HepG2 (cell line): ENCODE results near the gene VRK2. TPM values are rescaled to one million over a fixed set of nuclear protein-coding genes. Genes with fewer than 3 reads are reported as not detected.

Experiments
- CBX1 ChIP-seq: IDR thresholded peaks from one replicate; pipeline ENCODE4 v1.6.1; 2016; ENCODE audit warnings: antibody characterized with exemption, low read depth
- DNMT1 ChIP-seq: sonication (generic); formaldehyde crosslinking; IDR thresholded peaks from 2 replicates; pipeline ENCODE4 v1.5.1; 2020; ENCODE audit warnings: mild to moderate bottlenecking, missing genetic modification reagents
- EED ChIP-seq: sonication (generic); formaldehyde crosslinking; IDR thresholded peaks from 2 replicates; pipeline ENCODE4 v1.5.0; 2020; ENCODE audit warnings: mild to moderate bottlenecking, missing genetic modification reagents
- FOXA1 ChIP-seq, 2 experiments: fragments of 450-650 bp in 1 of 2; sonication (generic) in 1 of 2; formaldehyde crosslinking in 1 of 2; IDR thresholded peaks; 2 replicates each; pipeline versions ENCODE4 v1.4.0 to v1.6.1; 2016 to 2020; ENCODE audit warnings: missing genetic modification reagents in 1 of 2
- FOXO4 ChIP-seq: sonication (generic); formaldehyde crosslinking; conservative IDR thresholded peaks from 2 replicates; pipeline ENCODE4 v1.8.1; 2023; ENCODE audit warnings: missing genetic modification reagents
- FOXP1 ChIP-seq, 2 experiments: fragments of 450-650 bp in 1 of 2; IDR thresholded peaks; 2 replicates each; pipeline ENCODE4 v1.6.1; 2017 to 2018; ENCODE audit warnings: antibody characterized with exemption in 1 of 2
- HNRNPLL ChIP-seq: fragments of 200-400 bp; formaldehyde crosslinking; IDR thresholded peaks from 2 replicates; pipeline ENCODE4 v1.6.1; 2017; ENCODE audit warnings: mild to moderate bottlenecking, low read depth, low read length; ENCODE audit not compliant: poor library complexity, severe bottlenecking
- IRF1 ChIP-seq: sonication (generic); formaldehyde crosslinking; IDR thresholded peaks from 2 replicates; pipeline ENCODE4 v1.4.0; 2020; ENCODE audit warnings: low read depth, mild to moderate bottlenecking, missing genetic modification reagents
- KAT8 ChIP-seq: IDR thresholded peaks from 2 replicates; pipeline ENCODE4 v1.6.1; 2016; ENCODE audit warnings: missing genetic modification reagents, missing compliant biosample characterization
- KDM5A ChIP-seq: fragments of 200-600 bp; sonication (generic); IDR thresholded peaks from 2 replicates; pipeline ENCODE4 v1.7.0; 2018; ENCODE audit warnings: antibody characterized with exemption, mild to moderate bottlenecking, low read length, borderline replicate concordance
- KLF15 ChIP-seq: sonication (generic); formaldehyde crosslinking; IDR thresholded peaks from 2 replicates; pipeline ENCODE4 v1.8.1; 2023; ENCODE audit warnings: borderline replicate concordance, mild to moderate bottlenecking, inconsistent platforms, missing genetic modification reagents, mixed read lengths
- MIXL1 ChIP-seq: IDR thresholded peaks from 2 replicates; pipeline ENCODE4 v1.6.1; 2016
- PITX1 ChIP-seq: sonication (generic); formaldehyde crosslinking; IDR thresholded peaks from 2 replicates; pipeline ENCODE4 v1.5.1; 2020; ENCODE audit warnings: mild to moderate bottlenecking, missing genetic modification reagents
- REXO4 ChIP-seq: sonication (generic); formaldehyde crosslinking; IDR thresholded peaks from 2 replicates; pipeline ENCODE4 v1.8.0; 2022; ENCODE audit warnings: missing genetic modification reagents, mild to moderate bottlenecking, borderline replicate concordance
- SALL1 ChIP-seq: sonication (generic); formaldehyde crosslinking; IDR thresholded peaks from 2 replicates; pipeline ENCODE4 v1.8.0; 2022; ENCODE audit warnings: mild to moderate bottlenecking, missing genetic modification reagents
- SRY ChIP-seq: sonication (generic); formaldehyde crosslinking; IDR thresholded peaks from 2 replicates; pipeline ENCODE4 v1.8.0; 2022; ENCODE audit warnings: mild to moderate bottlenecking, missing genetic modification reagents
- TEAD3 ChIP-seq: optimal IDR thresholded peaks from 2 replicates; pipeline ENCODE3; 2016; ENCODE audit warnings: borderline replicate concordance
- TP53 ChIP-seq: sonication (generic); formaldehyde crosslinking; conservative IDR thresholded peaks from 2 replicates; pipeline ENCODE4 v1.4.0; 2020; ENCODE audit warnings: missing genetic modification reagents
- ZNF224 ChIP-seq: sonication (generic); formaldehyde crosslinking; IDR thresholded peaks from 2 replicates; pipeline ENCODE4 v1.5.0; 2020; ENCODE audit warnings: mild to moderate bottlenecking, missing genetic modification reagents
- ZSCAN21 ChIP-seq: sonication (generic); formaldehyde crosslinking; IDR thresholded peaks from 2 replicates; pipeline ENCODE4 v1.8.0; 2022; ENCODE audit warnings: mild to moderate bottlenecking, missing genetic modification reagents, moderate library complexity, borderline replicate concordance
- ZSCAN22 ChIP-seq: sonication (generic); formaldehyde crosslinking; IDR thresholded peaks from 2 replicates; pipeline ENCODE4 v1.4.0; 2020; ENCODE audit warnings: mild to moderate bottlenecking, missing genetic modification reagents
- polyA plus RNA-seq, 8 experiments: library from polyadenylated mRNA; depleted of rRNA in 3 of 8; stranded (reverse) in 7 of 8; unstranded in 1 of 8; fragments of >200 nt; fragmentation: Illumina TruSeq in 4 of 8; extraction: Trizol in 4 of 8; gene quantifications; 2 replicates each; pipeline versions ENCODE4 v1.2.1 to v1.2.3, GENCODE V29; 2011 to 2016; ENCODE audit warnings: low read depth in 4 of 8, missing spikeins in 1 of 8, mixed read lengths in 1 of 8; ENCODE audit not compliant: insufficient read depth in 1 of 8
- total RNA-seq, 5 experiments: library from RNA; depleted of rRNA; stranded (reverse); fragments of >200 nt; fragmentation: Illumina TruSeq; extraction: Trizol; gene quantifications; 2 replicates each; pipeline ENCODE4 v1.2.3, GENCODE V29; 2016; ENCODE audit warnings: low read depth in 1 of 5
- TF ChIP-seq, protein P1 (sequence below): sonication (generic); formaldehyde crosslinking; IDR thresholded peaks from 2 replicates; pipeline ENCODE4 v1.4.0; 2020; ENCODE audit warnings: missing genetic modification reagents, borderline replicate concordance
- TF ChIP-seq, protein P2 (sequence below): IDR thresholded peaks from 2 replicates; pipeline ENCODE4 v1.6.1; 2016; ENCODE audit warnings: missing biosample characterization, missing genetic modification reagents, low read depth
- TF ChIP-seq, protein P3 (sequence below): sonication (generic); formaldehyde crosslinking; IDR thresholded peaks from 2 replicates; pipeline ENCODE4 v1.4.0; 2020; ENCODE audit warnings: mild to moderate bottlenecking, missing genetic modification reagents

Gene VRK2
- total and polyA plus RNA-seq, 2 of the 13 experiments (the other 11 are each of a cell fraction or from before 2014, with no cell fraction given), result 13.3 to 29.1 TPM

DNA sequence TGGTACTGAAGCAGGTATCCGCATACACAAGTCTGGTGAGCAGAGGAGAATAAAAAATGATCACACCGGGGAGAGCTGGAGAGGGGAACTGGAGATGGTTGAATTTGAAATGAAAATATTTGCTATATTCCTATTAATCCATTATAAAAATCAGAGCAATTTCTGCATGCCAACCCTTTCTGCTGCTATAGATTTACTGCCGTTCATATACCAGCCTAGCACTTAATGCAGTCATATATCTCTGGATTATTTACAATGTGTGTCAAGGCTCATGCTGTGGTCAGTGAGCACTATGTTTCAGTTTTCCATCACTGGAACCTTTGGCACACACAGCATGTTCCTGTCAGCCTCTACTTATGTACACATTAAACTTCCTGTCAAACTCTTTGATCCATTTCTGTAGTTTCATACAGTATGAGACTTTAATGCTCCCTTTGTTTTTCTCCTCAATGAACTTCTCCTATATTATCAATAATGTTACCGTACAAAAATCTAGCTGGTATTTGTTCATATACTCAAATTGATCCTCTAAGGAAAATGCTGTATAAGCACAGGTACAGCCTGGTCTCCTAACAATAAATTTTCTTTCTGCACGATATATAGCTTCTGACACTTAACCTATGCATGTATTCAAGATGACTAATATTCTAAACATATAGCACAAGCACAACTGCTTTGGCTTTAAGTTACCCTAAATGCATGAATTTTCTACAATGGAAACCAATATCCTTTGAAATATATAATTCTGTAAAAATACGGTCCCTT, 157.8 kb downstream of the VRK2 start (continued):
- TF ChIP-seq PITX1 (CRISPR knock-in tag), result no peak
- peak; percentile 70; the same call in 1 of the 2 replicates for TF ChIP-seq KAT8
- TF ChIP-seq IRF1 (CRISPR knock-in tag), result no peak
- TF ChIP-seq FOXA1 (IDR thresholded peaks at IDR 0.05), result no peak
- TF ChIP-seq FOXA1 (CRISPR knock-in tag; IDR thresholded peaks at IDR 0.05), result peak; percentile 90
- no peak for TF ChIP-seq DNMT1 (CRISPR knock-in tag)
- TF ChIP-seq, protein P1, sequence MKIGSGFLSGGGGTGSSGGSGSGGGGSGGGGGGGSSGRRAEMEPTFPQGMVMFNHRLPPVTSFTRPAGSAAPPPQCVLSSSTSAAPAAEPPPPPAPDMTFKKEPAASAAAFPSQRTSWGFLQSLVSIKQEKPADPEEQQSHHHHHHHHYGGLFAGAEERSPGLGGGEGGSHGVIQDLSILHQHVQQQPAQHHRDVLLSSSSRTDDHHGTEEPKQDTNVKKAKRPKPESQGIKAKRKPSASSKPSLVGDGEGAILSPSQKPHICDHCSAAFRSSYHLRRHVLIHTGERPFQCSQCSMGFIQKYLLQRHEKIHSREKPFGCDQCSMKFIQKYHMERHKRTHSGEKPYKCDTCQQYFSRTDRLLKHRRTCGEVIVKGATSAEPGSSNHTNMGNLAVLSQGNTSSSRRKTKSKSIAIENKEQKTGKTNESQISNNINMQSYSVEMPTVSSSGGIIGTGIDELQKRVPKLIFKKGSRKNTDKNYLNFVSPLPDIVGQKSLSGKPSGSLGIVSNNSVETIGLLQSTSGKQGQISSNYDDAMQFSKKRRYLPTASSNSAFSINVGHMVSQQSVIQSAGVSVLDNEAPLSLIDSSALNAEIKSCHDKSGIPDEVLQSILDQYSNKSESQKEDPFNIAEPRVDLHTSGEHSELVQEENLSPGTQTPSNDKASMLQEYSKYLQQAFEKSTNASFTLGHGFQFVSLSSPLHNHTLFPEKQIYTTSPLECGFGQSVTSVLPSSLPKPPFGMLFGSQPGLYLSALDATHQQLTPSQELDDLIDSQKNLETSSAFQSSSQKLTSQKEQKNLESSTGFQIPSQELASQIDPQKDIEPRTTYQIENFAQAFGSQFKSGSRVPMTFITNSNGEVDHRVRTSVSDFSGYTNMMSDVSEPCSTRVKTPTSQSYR (CRISPR knock-in tag), result no peak
- TF ChIP-seq, protein P2, sequence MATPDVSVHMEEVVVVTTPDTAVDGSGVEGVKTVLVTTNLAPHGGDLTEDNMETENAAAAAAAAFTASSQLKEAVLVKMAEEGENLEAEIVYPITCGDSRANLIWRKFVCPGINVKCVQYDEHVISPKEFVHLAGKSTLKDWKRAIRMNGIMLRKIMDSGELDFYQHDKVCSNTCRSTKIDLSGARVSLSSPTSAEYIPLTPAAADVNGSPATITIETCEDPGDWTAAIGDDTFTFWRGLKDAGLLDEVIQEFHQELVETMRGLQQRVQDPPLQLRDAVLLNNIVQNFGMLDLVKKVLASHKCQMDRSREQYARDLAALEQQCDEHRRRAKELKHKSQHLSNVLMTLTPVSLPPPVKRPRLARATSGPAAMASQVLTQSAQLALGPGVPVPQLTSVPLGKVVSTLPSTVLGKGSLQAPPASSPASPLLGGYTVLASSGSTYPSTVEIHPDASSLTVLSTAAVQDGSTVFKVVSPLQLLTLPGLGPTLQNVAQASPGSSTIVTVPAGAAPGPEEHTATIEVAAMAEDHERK (CRISPR knock-in tag), result no peak
- TF ChIP-seq ZNF224 (CRISPR knock-in tag), result no peak
- peak; percentile 78 for TF ChIP-seq MIXL1
- no peak for TF ChIP-seq SRY (CRISPR knock-in tag)
- no peak for TF ChIP-seq ZSCAN22 (CRISPR knock-in tag)
- no peak for TF ChIP-seq ZSCAN21
- 0 out of 2 replicates have a peak, but pooled peaks have one; percentile 4 for TF ChIP-seq FOXP1 (IDR thresholded peaks at IDR 0.05)
- TF ChIP-seq FOXP1 (CRISPR knock-in tag; IDR thresholded peaks at IDR 0.05), result peak; percentile 84
- no peak for TF ChIP-seq KLF15 (CRISPR knock-in tag)
- no peak for TF ChIP-seq REXO4
- no peak for TF ChIP-seq CBX1
- TF ChIP-seq KDM5A, result no peak
- TF ChIP-seq EED (CRISPR knock-in tag), result no peak
- peak; percentile 94; the same call in 1 of the 2 replicates for TF ChIP-seq SALL1 (CRISPR knock-in tag)
- TF ChIP-seq TEAD3 (CRISPR knock-in tag), result no peak
- TF ChIP-seq HNRNPLL, result no peak
- peak; percentile 19; the same call in 1 of the 2 replicates for TF ChIP-seq TP53 (CRISPR knock-in tag)
- no peak for TF ChIP-seq FOXO4 (CRISPR knock-in tag)
- TF ChIP-seq, protein P3, sequence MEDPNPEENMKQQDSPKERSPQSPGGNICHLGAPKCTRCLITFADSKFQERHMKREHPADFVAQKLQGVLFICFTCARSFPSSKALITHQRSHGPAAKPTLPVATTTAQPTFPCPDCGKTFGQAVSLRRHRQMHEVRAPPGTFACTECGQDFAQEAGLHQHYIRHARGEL (CRISPR knock-in tag), result no peak
